Measurements from ENCODE around the gene CRYBA2. TPM values are rescaled to one million over a fixed set of nuclear protein-coding genes. Genes with fewer than 3 reads are reported as not detected.
A peak's percentile ranks its signal among the peaks of the same experiment; 100 is the strongest.

The CRYBA2 gene
- total and polyA plus RNA-seq, 12 donors, result 0.39 to 26.6 (median 3.9) TPM; not detected in 4

- DNase-seq, result no peak
- Histone ChIP-seq H3K27me3 (peaks cover 65% of the 10 kb centered on the region), H3K27ac (peak overlapping the region in 1 of 5 donors; percentile 70), H3K4me1 (replicated peaks in 1 of 2) (peaks cover 0 to 4% of the 10 kb centered on the region in 2 donors), H3K4me3 (no peak overlapping the region), H3K9me3 (replicated peaks in 1 of 3) (no peaks in the 10 kb centered on the region), H3K36me3 (replicated peaks in 1 of 2) (no peaks in the 10 kb centered on the region)
- 7 to 16% (median 11%) methylated on average over 5 of the region's 5 CpGs for WGBS, 4 donors
- TF ChIP-seq CTCF (IDR thresholded peaks at IDR 0.05) (no peak), POLR2A (IDR thresholded peaks at IDR 0.05) (no peak)
- intact Hi-C loops (cut with DNase I), result no loop called here
These were observed 29.6 kb downstream of the CRYBA2 start for GRCh38 chr2:218963601-218964000.

- 1 to 3% (median 2%) methylated on average over 9 to 42 of the region's 42 CpGs for WGBS, 4 donors
- Histone ChIP-seq H3K4me1 (replicated peaks in 1 of 2) (peaks cover 0 to 4% of the 10 kb centered on the region in 2 donors), H3K4me3 (no peak overlapping the region), H3K27me3 (peaks cover 65% of the 10 kb centered on the region), H3K36me3 (replicated peaks in 1 of 2) (no peaks in the 10 kb centered on the region), H3K9me3 (replicated peaks in 1 of 3) (no peaks in the 10 kb centered on the region), H3K27ac (peak overlapping the region in 1 of 5 donors; percentile 76)
- TF ChIP-seq CTCF (IDR thresholded peaks at IDR 0.05) (no peak), POLR2A (IDR thresholded peaks at IDR 0.05) (no peak)
- intact Hi-C loops (cut with DNase I), result no loop called here
- DNase-seq, result peak; percentile 62 to 93 (median 69)
These were observed 30.2 kb downstream of the CRYBA2 start for GRCh38 chr2:218962859-218963492.

- peaks cover 0 to 4% of the 10 kb centered on the region in 2 donors for H3K4me1 ChIP-seq (replicated peaks in 1 of 2)
- H3K9me3 ChIP-seq (replicated peaks in 1 of 3), result no peaks in the 10 kb centered on the region
- peak in 2 of 7 donors; percentile 32 to 59 for DNase-seq
- intact Hi-C loops (cut with DNase I), result no loop called here
- H3K36me3 ChIP-seq (replicated peaks in 1 of 2), result no peaks in the 10 kb centered on the region
- TF ChIP-seq POLR2A (IDR thresholded peaks at IDR 0.05) (no peak), CTCF (IDR thresholded peaks at IDR 0.05) (no peak)
- H3K4me3 ChIP-seq, result no peak overlapping the region
- H3K27ac ChIP-seq, result peak overlapping the region in 1 of 5 donors; percentile 76
- WGBS, 4 donors, result 9 to 17% (median 13%) methylated on average over 25 to 34 of the region's 34 CpGs
- peaks cover 60% of the 10 kb centered on the region for H3K27me3 ChIP-seq
These were observed 31.3 kb downstream of the CRYBA2 start for GRCh38 chr2:218961651-218962570.

- TF ChIP-seq POLR2A (IDR thresholded peaks at IDR 0.05) (no peak), CTCF (IDR thresholded peaks at IDR 0.05) (no peak)
- intact Hi-C loops (cut with DNase I), result no loop called here
- DNase-seq, result no peak
- no peak overlapping the region for H3K4me3 ChIP-seq
- H3K9me3 ChIP-seq (replicated peaks in 1 of 3), result no peaks in the 10 kb centered on the region
- H3K27ac ChIP-seq, result peak overlapping the region in 1 of 5 donors; percentile 76
- H3K36me3 ChIP-seq (replicated peaks in 1 of 2), result no peaks in the 10 kb centered on the region
- 4 to 9% (median 6%) methylated on average over 4 of the region's 4 CpGs for WGBS, 4 donors
- H3K4me1 ChIP-seq (replicated peaks in 1 of 2), result peaks cover 0 to 4% of the 10 kb centered on the region in 2 donors
- H3K27me3 ChIP-seq, result peaks cover 60% of the 10 kb centered on the region
These were observed 32.0 kb downstream of the CRYBA2 start for GRCh38 chr2:218961229-218961628.

Data from adrenal gland (tissue), 12 donors.